Lower leg skin (tissue), 4 donors: Measurements from ENCODE around the gene ARHGAP5. TPM values are rescaled to one million over a fixed set of nuclear protein-coding genes. Genes with fewer than 3 reads are reported as not detected.

Experiments
- DNase-seq, 2 donors: peaks; one replicate each; pipeline ENCODE4 v3.0.0-alpha.2; 2019; ENCODE audit warnings: low spot score in 2 of 2
- H3K4me3 ChIP-seq: fragments of 200-600 bp; sonication (generic); 2 replicates; pipeline ENCODE4 v1.5.1; 2017; ENCODE audit warnings: mild to moderate bottlenecking, low read depth; ENCODE audit not compliant: poor library complexity, severe bottlenecking
- POLR2A ChIP-seq, 2 donors: fragments of 450-650 bp; IDR thresholded peaks; one replicate each; pipeline ENCODE4 v1.6.1; 2016 to 2017; ENCODE audit warnings: antibody characterized with exemption in 2 of 2, mild to moderate bottlenecking in 1 of 2, moderate library complexity in 1 of 2
- WGBS, 2 donors: methylation state at CpG; one replicate each; pipeline ENCODE4 v1.1.5; 2018; 5-methylcytosine and 5-hydroxymethylcytosine counted together
- intact Hi-C: fragments of 100-400 bp; cut with DNase I; formaldehyde crosslinking; loops from one replicate; pipeline ENCODE4 v1.15.0; 2023; ENCODE audit warnings: low total_unique reads
- total RNA-seq, 4 donors: library from RNA; depleted of rRNA; stranded (reverse); fragments of >200 nt; gene quantifications; one replicate each; pipeline ENCODE4 v1.1.0, GENCODE V29; 2016
- TF ChIP-seq, protein P1 (sequence below), 3 donors: fragments of 450-650 bp; IDR thresholded peaks; one replicate each; pipeline ENCODE4 v1.5.1; 2016; ENCODE audit warnings: antibody characterized with exemption in 3 of 3, mild to moderate bottlenecking in 3 of 3, moderate library complexity in 2 of 3

The ARHGAP5 gene
- total RNA-seq, 4 donors from 2014 or later = 86.4 to 97.5 (median 95.2) TPM

DNA sequence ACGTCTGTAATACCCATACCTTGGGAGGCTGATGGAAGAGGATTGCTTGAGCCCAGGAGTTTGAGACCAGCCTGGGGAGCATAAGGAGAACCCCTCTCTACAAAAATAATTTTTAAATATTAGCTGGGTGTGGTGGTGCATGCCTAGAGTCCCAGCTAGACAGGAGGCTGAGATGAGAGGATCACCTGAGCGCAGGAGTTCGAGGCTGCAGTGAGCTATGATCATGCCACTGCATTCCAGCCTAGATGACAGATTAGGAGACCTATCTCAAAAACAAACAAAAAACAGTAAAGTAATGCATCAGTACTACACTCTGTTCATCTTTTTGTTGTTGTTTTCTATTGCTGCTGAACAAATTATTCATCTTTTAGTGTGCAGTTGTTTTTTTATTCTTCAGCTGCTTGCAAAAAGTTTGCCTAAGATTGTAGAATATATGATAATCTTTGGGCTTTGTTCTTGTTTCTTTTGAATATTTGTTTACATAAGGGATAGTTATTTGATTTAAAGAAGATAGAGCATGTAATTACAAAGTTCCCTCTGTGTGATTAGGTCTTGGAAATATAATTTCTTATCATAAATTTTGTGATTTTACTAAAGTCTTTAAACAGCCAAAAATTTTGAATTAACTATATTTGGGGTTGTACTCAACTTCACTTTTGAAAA is 8.2 kb downstream of the ARHGAP5 start:
- intact Hi-C loops = no loop called here
- no peak for DNase-seq
- WGBS, 2 donors = 91 to 95% methylated on average over 3 of the region's 3 CpGs
- H3K4me3 ChIP-seq = no peak overlapping the region
- TF ChIP-seq, protein P1, sequence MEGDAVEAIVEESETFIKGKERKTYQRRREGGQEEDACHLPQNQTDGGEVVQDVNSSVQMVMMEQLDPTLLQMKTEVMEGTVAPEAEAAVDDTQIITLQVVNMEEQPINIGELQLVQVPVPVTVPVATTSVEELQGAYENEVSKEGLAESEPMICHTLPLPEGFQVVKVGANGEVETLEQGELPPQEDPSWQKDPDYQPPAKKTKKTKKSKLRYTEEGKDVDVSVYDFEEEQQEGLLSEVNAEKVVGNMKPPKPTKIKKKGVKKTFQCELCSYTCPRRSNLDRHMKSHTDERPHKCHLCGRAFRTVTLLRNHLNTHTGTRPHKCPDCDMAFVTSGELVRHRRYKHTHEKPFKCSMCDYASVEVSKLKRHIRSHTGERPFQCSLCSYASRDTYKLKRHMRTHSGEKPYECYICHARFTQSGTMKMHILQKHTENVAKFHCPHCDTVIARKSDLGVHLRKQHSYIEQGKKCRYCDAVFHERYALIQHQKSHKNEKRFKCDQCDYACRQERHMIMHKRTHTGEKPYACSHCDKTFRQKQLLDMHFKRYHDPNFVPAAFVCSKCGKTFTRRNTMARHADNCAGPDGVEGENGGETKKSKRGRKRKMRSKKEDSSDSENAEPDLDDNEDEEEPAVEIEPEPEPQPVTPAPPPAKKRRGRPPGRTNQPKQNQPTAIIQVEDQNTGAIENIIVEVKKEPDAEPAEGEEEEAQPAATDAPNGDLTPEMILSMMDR (IDR thresholded peaks at IDR 0.05) = no peak
- no peak for TF ChIP-seq POLR2A (IDR thresholded peaks at IDR 0.05)

DNA sequence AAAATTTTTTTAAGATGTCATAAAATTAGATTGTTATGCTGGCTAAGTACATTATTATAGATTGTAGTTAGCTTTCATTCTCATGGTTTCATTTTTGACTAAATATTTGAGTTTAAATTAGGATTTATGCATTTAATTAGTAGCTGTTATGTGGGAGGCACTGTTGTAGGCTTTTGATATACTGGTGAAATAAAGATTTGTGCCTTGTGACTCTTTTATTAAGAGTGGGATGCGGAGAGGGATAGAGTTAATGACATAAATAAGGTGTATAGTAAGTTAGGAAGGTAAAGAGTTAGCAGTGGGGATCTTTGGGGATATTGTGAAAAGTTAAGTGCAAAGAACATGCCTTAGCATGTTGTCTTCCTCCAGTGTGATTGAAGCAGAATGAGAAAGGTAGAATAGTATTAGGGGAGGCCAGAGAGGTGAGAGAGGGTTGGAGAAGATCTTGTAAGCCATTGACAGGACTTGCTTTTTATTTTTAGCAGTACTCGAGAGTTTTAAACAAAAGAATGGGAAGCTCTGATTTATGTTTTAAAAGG is 8.8 kb downstream of the ARHGAP5 start:
- TF ChIP-seq, protein P1 (IDR thresholded peaks at IDR 0.05) = no peak
- TF ChIP-seq POLR2A (IDR thresholded peaks at IDR 0.05) = no peak
- 63 to 65% methylated on average over 2 of the region's 2 CpGs for WGBS, 2 donors
- H3K4me3 ChIP-seq = no peak overlapping the region
- no peak for DNase-seq
- intact Hi-C loops = no loop called here

DNA sequence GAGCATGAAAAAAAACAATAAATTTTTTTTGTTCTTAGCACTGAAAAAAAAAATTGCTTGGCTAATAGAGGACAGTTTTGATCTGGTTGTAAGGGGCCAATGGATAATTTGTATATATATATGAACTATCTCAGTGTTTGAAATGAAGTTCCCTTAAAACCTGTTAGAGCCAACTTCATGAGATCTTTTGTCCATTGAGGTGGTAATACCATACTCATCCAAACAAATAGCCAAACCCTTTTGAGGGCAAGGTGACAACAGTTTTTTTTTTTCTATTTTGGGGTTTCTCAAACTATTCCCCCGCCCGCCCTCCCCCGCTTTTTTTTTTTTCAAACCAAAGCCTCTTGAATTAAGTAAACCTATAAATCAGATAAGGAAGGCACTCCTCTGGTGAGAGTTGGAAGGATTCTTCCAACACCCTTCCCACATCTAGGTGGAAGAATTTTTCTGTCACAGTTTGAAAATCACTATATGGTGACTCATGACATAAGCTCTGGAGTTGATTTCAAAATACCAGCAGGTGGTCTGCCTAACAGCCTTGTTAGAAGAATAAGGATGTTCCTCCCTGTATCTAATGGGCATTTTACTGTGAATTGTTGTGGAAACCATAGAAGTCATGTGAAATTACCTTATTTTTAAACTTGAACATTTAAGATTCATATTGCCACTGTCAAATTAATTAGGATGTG is 10.2 kb downstream of the ARHGAP5 start:
- 47 to 77% methylated on average over 3 of the region's 3 CpGs for WGBS, 2 donors

DNA sequence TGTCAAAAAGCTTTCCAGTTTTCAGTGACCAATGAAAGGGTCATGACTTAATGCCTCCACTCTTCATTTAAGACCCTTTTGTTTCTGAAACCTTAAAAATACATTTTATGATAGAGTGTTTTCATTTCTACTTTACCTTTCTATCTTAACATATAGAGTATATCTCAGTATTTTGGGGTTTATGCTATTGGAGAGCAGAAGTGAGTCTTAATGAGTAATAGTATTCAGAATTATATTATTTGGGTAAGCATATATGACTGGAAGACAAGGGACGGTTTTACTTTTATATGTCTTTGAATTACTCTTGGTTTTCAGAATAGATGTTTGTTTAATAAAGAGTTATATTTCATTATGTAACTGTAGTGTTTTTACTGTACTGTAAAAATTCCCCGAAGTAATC is 10.8 kb downstream of the ARHGAP5 start:
- 73 to 77% methylated on average over 2 of the region's 2 CpGs for WGBS, 2 donors
- TF ChIP-seq, protein P1 (IDR thresholded peaks at IDR 0.05) = no peak
- no peak for TF ChIP-seq POLR2A (IDR thresholded peaks at IDR 0.05)
- no peak overlapping the region for H3K4me3 ChIP-seq
- intact Hi-C loops = no loop called here
- no peak for DNase-seq

More for the DNA sequence above, 10.2 kb downstream of the ARHGAP5 start:
- DNase-seq = no peak
- intact Hi-C loops = no loop called here
- no peak overlapping the region for H3K4me3 ChIP-seq
- TF ChIP-seq, protein P1 (IDR thresholded peaks at IDR 0.05) = no peak
- no peak for TF ChIP-seq POLR2A (IDR thresholded peaks at IDR 0.05)

DNA sequence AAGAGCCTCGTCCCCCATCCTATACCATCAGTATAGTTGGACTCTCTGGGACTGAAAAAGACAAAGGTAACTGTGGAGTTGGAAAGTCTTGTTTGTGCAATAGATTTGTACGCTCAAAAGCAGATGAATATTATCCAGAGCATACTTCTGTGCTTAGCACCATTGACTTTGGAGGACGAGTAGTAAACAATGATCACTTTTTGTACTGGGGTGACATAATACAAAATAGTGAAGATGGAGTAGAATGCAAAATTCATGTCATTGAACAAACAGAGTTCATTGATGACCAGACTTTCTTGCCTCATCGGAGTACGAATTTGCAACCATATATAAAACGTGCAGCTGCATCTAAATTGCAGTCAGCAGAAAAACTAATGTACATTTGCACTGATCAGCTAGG is 13.6 kb downstream of the ARHGAP5 start:
- H3K4me3 ChIP-seq = no peak overlapping the region
- no peak for DNase-seq
- 92 to 96% methylated on average over 6 of the region's 6 CpGs for WGBS, 2 donors
- intact Hi-C loops = loop anchor here (5.0 kb wide), 1 partner anchor 518 kb away; no protein-coding TSS in a partner anchor
- no peak for TF ChIP-seq POLR2A (IDR thresholded peaks at IDR 0.05)
- TF ChIP-seq, protein P1 (IDR thresholded peaks at IDR 0.05) = no peak
